ENCODE results near the gene PPP2R2D. TPM values are rescaled to one million over a fixed set of nuclear protein-coding genes. Genes with fewer than 3 reads are reported as not detected.

The PPP2R2D gene
- total RNA-seq, 2 experiments from 2014 or later: 30.0 to 39.3 TPM

DNA sequence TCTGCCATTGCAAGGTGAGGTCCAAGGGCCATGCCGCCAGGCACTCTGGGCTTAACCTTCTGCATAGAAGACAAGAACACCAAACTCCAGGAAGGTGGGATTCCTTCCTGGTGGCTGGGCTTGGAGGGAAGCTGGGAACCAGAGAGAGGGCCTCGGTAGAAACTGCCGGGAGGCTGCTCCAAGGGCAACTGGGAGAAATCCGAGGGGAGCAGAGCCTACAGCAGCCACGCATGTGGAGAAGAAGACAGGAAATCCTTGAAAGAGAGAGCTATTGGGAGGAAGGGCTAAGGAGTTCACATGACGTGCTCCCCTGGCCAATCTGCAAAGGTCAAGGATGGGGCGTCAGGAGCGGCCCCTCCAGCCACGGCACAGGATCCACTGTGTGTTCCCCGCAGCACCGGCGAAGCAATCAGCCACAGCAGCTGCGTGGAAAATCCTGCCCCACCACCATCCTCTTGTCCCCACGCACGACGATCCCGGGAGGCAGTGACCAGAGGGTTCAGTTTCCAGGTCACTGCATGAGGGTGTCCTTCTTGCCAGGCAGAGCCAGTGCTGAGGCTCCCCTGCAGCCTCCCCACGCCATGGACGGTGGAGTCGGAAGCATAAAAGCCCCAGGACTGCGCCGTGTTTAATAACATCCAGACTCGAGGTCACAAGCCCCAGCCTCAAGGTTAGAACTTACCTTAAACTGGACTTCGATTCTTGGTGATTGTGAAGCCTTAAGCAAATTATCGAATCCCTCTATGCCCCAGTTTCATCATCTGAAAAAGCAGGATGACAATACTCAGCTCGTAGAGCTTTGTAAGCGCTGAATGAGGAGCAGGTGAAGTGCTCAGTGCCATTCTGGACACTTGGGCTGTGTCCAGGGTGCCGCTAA, 8.6 kb upstream of the PPP2R2D start:
- no peaks in the 10 kb centered on the region for H3K27me3 Mint-ChIP-seq
- H3K9me3 Mint-ChIP-seq (ENCODE audit: low read depth): no peaks in the 10 kb centered on the region
- intact Hi-C loops (cut with DNase I, micrococcal nuclease): no loop called here
- H3K27ac Mint-ChIP-seq: no peak overlapping the region
- H3K36me3 Mint-ChIP-seq (ENCODE audit: low read depth): no peaks in the 10 kb centered on the region
- H3K4me3 Mint-ChIP-seq: no peak overlapping the region
- ChIA-PET CTCF (no interaction called here), POLR2A (no interaction called here)
- DNase-seq (no peak), ATAC-seq (no peak)
- peaks cover 17% of the 10 kb centered on the region for H3K4me1 Mint-ChIP-seq

DNA sequence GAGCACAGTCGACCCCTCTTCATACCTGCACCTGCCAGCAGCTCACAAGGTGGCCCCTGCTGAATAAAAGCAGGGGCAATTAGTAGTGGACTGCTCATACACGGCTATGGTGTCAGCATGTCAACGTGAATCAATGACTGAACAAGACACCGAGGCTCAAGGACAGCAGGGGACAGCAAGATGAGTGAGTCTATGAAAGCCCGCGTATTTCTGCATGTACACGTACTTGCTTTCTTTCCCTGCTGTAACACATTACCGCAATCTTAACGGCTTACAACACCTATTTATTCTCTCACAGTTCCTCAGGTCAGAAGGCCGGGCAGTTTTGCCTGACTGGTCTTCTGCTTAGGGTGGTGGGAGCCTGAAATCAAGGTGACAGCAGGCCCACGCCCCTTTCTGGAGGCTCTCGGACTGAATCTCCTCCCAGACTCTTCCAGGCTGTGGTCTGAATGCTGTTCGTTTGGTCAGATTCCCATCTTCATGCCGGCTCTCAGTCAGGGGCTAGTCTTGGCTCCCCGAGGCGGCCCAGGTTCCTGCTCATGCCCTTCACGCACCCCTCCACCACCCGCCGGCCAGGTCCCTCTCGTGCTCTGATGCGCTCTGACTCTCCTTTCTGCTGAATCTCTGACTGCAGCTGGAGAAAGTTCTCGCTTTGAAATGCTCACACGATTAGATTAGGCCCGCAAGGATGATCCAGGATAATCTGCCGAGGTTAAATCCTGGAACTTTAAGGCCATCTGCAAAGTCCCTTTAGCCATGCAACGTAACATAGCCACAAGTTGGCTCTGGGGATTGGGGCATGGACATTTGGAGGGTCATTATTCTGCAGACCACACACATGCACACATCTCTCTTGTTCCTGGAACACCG, 7.8 kb upstream of the PPP2R2D start:
- no peak overlapping the region for H3K4me3 Mint-ChIP-seq
- DNase-seq: no peak
- intact Hi-C loops (cut with DNase I, micrococcal nuclease): no loop called here
- H3K4me1 Mint-ChIP-seq: peaks cover 14% of the 10 kb centered on the region
- H3K36me3 Mint-ChIP-seq (ENCODE audit: low read depth): no peaks in the 10 kb centered on the region
- H3K27ac Mint-ChIP-seq: no peak overlapping the region
- POLR2A ChIA-PET: no interaction called here
- no peaks in the 10 kb centered on the region for H3K9me3 Mint-ChIP-seq (ENCODE audit: low read depth)
- no peak for ATAC-seq
- CTCF ChIA-PET: no interaction called here
- no peaks in the 10 kb centered on the region for H3K27me3 Mint-ChIP-seq

DNA sequence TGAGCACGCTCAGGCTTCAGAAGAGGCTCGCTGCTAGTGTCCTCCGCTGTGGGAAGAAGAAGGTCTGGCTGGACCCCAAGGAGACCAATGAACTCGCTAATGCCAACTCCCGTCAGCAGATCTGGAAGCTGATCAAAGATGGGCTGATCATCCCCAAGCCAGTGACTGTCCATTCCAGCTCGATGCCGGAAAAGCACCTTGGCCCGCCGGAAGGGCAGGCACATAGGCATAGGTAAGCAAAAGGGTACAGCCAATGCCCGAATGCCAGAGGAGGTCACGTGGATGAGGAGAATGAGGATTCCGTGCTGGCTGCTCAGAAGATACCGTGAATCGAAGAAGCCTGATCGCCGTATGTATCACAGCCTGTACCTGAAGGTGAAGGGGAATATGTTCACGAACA, 5.7 kb upstream of the PPP2R2D start:
- no peaks in the 10 kb centered on the region for H3K36me3 Mint-ChIP-seq (ENCODE audit: low read depth)
- ATAC-seq (no peak), DNase-seq (no peak)
- intact Hi-C loops (cut with DNase I, micrococcal nuclease): no loop called here
- H3K4me3 Mint-ChIP-seq: no peak overlapping the region
- H3K9me3 Mint-ChIP-seq (ENCODE audit: low read depth): no peaks in the 10 kb centered on the region
- ChIA-PET POLR2A (no interaction called here), CTCF (interaction anchor here (1.0 to 3.7 kb wide), 3 partner anchors 9 to 127 kb away, joined by 3 to 21 read pairs (median 6); no protein-coding TSS in a partner anchor)
- peaks cover 7% of the 10 kb centered on the region for H3K27me3 Mint-ChIP-seq
- H3K4me1 Mint-ChIP-seq: peaks cover 18% of the 10 kb centered on the region
- no peak overlapping the region for H3K27ac Mint-ChIP-seq

DNA sequence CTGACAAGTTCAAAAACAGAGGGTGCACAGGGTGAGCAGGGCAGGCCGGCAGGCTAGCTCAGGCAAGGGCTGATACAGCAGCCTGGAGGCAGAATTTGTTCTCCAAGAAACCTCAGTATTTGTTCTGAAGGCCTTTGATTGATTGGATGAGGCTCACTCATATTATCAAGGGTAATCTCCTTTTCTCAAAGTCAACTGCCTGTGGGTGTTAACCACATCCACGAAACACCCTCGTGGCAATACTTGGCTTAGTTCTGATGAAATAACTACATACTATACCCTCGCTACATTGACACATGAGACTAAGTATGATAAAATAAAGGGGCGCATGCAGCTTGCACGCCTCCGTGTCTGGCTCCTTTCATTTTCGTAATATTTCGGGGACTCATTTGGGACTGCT, 4.4 kb upstream of the PPP2R2D start:
- no peaks in the 10 kb centered on the region for H3K36me3 Mint-ChIP-seq (ENCODE audit: low read depth)
- peaks cover 7% of the 10 kb centered on the region for H3K27me3 Mint-ChIP-seq
- POLR2A ChIA-PET: no interaction called here
- peak; percentile 2 for ATAC-seq
- H3K9me3 Mint-ChIP-seq (ENCODE audit: low read depth): no peaks in the 10 kb centered on the region
- CTCF ChIA-PET: interaction anchor here (0.5 to 3.7 kb wide), 5 partner anchors 10 to 1785 kb away, joined by 4 to 21 read pairs (median 4); no protein-coding TSS in a partner anchor
- peak; percentile 53 for DNase-seq
- intact Hi-C loops (cut with DNase I, micrococcal nuclease): no loop called here
- H3K4me1 Mint-ChIP-seq: peaks cover 18% of the 10 kb centered on the region
- peak overlapping the region; percentile 34 for H3K27ac Mint-ChIP-seq
- peak overlapping the region; percentile 22 for H3K4me3 Mint-ChIP-seq

DNA sequence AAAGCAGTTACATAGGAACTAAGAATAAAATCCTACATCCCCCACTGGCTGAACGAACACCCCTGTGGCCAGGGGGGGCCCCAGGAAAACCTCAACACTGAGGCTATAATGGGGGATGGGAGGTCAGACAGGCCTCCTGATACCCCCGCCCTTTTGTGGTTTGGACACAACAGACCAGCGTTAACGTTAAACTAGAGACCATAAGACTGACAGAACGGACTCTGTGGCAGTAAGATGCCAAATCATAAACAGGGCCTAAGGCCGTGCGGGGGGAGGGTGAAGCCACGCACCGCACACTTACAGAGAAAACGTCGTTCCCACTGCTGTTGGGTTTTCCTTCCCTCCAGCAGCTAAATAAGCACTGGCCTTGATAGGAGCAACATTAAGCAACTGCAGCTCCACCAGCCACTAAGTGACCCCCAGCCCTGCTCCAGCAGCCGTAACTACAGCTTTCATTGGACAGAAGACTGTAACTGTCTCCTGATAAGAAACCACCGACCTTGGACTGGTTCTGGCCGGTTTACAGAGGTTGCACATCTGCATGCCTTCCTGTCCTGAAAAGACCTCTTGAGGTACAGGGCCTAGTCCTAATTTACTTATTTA, 3.4 kb upstream of the PPP2R2D start:
- H3K9me3 Mint-ChIP-seq (ENCODE audit: low read depth): no peaks in the 10 kb centered on the region
- H3K27ac Mint-ChIP-seq: no peak overlapping the region
- peaks cover 25% of the 10 kb centered on the region for H3K4me1 Mint-ChIP-seq
- H3K27me3 Mint-ChIP-seq: peaks cover 7% of the 10 kb centered on the region
- H3K36me3 Mint-ChIP-seq (ENCODE audit: low read depth): peaks cover 7% of the 10 kb centered on the region
- ChIA-PET CTCF (interaction anchor here (0.6 to 3.7 kb wide), 6 partner anchors 11 to 125 kb away, joined by 3 to 21 read pairs (median 4); no protein-coding TSS in a partner anchor), POLR2A (no interaction called here)
- ATAC-seq (no peak), DNase-seq (no peak)
- intact Hi-C loops (cut with DNase I, micrococcal nuclease): no loop called here
- H3K4me3 Mint-ChIP-seq: no peak overlapping the region

DNA sequence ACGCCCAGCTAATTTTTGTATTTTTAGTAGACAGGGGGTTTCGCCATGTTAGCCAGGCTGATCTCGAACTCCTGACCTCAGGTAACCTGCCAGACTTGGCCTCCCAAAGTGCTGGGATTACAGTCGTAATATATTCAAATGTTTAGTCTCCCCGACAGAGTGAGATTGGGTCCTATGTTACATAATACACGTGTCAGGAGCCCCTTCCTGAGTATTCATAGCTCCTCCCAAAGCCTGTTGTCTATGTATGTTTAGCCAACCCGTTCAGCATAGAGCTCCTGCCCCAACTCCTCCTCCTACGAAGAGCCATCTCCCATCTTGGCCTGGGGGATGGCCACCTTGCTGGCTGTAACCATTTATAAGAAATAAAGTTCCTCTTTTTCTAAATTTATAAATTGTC, 2.7 kb upstream of the PPP2R2D start:
- no peak overlapping the region for H3K4me3 Mint-ChIP-seq
- ATAC-seq: no peak
- H3K36me3 Mint-ChIP-seq (ENCODE audit: low read depth): peaks cover 7% of the 10 kb centered on the region
- H3K9me3 Mint-ChIP-seq (ENCODE audit: low read depth): no peaks in the 10 kb centered on the region
- ChIA-PET CTCF (interaction anchor here (1.5 to 3.7 kb wide), 2 partner anchors 12 to 107 kb away, joined by 3 to 21 read pairs; no protein-coding TSS in a partner anchor), POLR2A (no interaction called here)
- no peak for DNase-seq
- H3K27ac Mint-ChIP-seq: no peak overlapping the region
- H3K4me1 Mint-ChIP-seq: peaks cover 30% of the 10 kb centered on the region
- H3K27me3 Mint-ChIP-seq: peaks cover 7% of the 10 kb centered on the region
- intact Hi-C loops (cut with DNase I, micrococcal nuclease): no loop called here

DNA sequence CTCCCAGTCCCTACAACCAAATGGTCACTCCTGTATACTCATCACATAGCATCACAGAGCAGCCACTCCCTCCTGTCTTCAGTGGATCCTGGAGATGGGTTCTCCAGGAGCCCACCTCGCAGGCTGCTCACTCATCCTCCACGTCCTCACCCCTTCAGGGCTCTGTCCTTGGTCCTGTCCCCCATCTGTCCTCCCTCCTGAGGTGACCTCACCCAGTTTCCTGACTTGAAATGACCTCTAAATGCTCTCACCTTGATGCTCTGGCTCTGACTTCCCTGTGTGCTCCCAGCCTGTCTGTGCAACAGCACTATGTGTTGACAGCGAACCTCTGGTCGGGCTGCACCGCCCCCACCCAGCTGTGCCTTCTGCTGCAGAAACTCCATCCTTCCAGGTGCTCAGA, 2.1 kb upstream of the PPP2R2D start:
- no peak for ATAC-seq
- peaks cover 10% of the 10 kb centered on the region for H3K36me3 Mint-ChIP-seq (ENCODE audit: low read depth)
- H3K4me3 Mint-ChIP-seq: no peak overlapping the region
- DNase-seq: no peak
- intact Hi-C loops (cut with DNase I, micrococcal nuclease): no loop called here
- H3K27ac Mint-ChIP-seq: no peak overlapping the region
- ChIA-PET CTCF (interaction anchor here (1.1 to 2.2 kb wide), 3 partner anchors 10 to 74 kb away, joined by 3 to 18 read pairs (median 4); no protein-coding TSS in a partner anchor), POLR2A (no interaction called here)
- H3K4me1 Mint-ChIP-seq: peaks cover 35% of the 10 kb centered on the region
- peaks cover 7% of the 10 kb centered on the region for H3K27me3 Mint-ChIP-seq
- no peaks in the 10 kb centered on the region for H3K9me3 Mint-ChIP-seq (ENCODE audit: low read depth)

DNA sequence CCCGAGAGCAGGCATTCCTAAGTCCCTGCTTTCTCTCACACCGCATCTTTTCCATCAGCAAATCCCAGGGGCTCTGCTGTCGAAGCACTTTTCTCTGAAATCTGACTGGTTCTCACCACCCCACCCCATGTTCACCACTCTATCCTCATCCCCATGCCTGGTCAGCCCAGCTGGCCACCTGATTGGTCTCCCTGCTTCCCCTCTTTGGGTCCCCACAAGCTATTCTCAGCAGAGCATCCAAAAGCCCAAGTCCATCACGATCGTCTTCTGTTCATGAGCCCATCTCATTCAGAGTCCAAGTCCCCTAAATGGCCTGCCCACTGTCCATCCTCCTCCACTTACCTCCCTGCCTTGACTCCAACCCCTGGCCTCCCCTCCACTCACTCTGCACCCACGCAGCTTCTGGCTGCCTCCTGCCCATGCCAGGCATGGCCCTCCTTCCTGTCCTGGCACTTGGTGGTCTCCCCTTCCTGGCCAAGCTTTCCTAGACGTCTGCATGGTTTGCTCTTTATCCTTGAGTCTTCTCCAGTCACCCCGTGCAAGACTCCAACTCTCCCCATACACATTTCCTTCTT, 1.6 kb upstream of the PPP2R2D start:
- ChIA-PET POLR2A (no interaction called here), CTCF (interaction anchor here (0.7 to 2.2 kb wide), 6 partner anchors 9 to 74 kb away, joined by 3 to 18 read pairs (median 4); no protein-coding TSS in a partner anchor)
- ATAC-seq (no peak), DNase-seq (no peak)
- Mint-ChIP-seq H3K9me3 (ENCODE audit: low read depth) (no peaks in the 10 kb centered on the region), H3K4me3 (peak overlapping the region; percentile 93), H3K27ac (no peak overlapping the region), H3K36me3 (ENCODE audit: low read depth) (peaks cover 11% of the 10 kb centered on the region), H3K27me3 (peaks cover 7% of the 10 kb centered on the region), H3K4me1 (peaks cover 40% of the 10 kb centered on the region)
- intact Hi-C loops (cut with DNase I, micrococcal nuclease): no loop called here

DNA sequence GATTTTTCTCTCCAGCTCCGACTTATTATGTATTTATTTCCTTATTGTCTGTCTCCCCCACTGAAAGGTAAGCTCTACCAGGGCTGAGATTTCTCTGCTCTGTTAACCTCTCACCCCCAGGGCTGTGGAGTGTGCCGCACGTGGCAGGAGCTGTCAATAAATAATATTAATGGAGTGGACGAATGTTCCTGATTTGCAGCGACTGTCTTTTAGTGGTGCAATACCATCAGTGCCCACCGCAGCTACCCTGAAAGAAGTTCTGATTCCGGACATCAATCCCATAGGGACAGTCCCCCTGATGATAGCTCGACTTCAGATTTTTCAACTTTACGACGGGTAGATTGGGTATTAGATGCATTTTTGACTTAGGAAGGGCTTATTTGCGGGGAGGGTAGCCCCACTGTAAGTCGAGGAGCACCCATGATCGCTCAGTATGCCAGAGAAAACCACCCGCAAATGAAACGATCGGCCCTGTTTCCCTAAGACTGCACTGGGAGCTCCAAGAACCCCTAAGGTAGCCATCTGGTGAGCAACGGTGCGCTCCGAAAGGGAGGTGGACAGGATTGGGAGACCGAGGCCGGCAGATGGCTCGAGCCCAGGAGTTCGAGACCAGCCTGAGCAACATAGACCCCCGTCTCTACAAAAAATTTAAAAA, 986 bp upstream of the PPP2R2D start:
- Mint-ChIP-seq H3K27me3 (peaks cover 7% of the 10 kb centered on the region), H3K36me3 (ENCODE audit: low read depth) (peaks cover 14% of the 10 kb centered on the region), H3K4me1 (peaks cover 46% of the 10 kb centered on the region), H3K9me3 (ENCODE audit: low read depth) (no peaks in the 10 kb centered on the region), H3K27ac (peak overlapping the region; percentile 67), H3K4me3 (peak overlapping the region; percentile 93)
- intact Hi-C loops (cut with DNase I, micrococcal nuclease): loop anchor here (1.0 to 10.0 kb wide), 11 partner anchors 82 to 1790 kb away; partner anchors contain the start of genes LRRC27 (in 2 of the 2), C10orf143 (in 1 of the 2), INPP5A (in 1 of the 2) and MTG1 (in 1 of the 2)
- ATAC-seq (no peak), DNase-seq (no peak)
- ChIA-PET POLR2A (interaction anchor here (1.1 kb wide), 1 partner anchor 73 kb away, joined by 5 read pairs; no protein-coding TSS in a partner anchor), CTCF (interaction anchor here (0.7 to 2.2 kb wide), 9 partner anchors 8 to 147 kb away, joined by 3 to 18 read pairs (median 4); no protein-coding TSS in a partner anchor)

DNA sequence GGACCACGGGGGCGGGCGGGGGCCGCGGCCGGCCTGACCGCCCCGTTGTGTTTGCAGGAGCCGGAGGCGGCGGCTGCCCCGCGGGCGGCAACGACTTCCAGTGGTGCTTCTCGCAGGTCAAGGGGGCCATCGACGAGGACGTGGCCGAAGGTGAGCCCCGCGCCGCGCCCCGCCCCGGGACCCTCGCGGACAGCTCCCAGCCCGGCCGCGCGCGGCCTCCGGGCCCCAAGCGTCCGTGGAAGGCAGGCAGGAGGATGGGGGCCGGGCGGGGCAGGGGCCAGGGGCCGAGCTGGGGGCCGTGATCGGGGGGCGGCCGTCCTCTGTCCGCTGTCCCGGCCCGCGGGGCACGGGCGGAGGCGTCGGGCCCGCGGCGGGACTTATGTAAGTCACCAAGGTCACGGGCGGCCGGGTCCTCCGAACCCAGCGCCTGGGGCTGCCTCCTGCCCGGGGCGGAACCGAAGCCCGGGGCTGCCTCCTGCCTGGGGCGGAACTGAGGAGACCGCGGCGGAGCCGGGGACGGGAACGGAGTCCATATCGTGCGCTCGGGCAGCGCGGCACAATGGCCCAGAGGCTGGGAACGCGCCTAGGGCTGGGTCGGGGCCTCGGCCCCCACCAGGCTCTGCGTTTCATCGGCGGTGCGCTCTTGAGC, 497 bp downstream of the PPP2R2D start:
- Mint-ChIP-seq H3K36me3 (ENCODE audit: low read depth) (peaks cover 24% of the 10 kb centered on the region), H3K27ac (peak overlapping the region; percentile 92)

More for the DNA sequence above, 497 bp downstream of the PPP2R2D start:
- POLR2A ChIA-PET: interaction anchor here (0.7 kb wide), 1 partner anchor 16 kb away, joined by 3 read pairs; no protein-coding TSS in a partner anchor
- Mint-ChIP-seq H3K4me1 (peaks cover 56% of the 10 kb centered on the region), H3K27me3 (peaks cover 7% of the 10 kb centered on the region), H3K9me3 (ENCODE audit: low read depth) (no peaks in the 10 kb centered on the region), H3K4me3 (peak overlapping the region; percentile 93)
- peak; percentile 65 for DNase-seq
- intact Hi-C loops (cut with DNase I, micrococcal nuclease): loop anchor here (2.0 to 10.0 kb wide), 7 partner anchors 121 to 1491 kb away; partner anchors contain the start of genes LRRC27 (in 2 of the 2), MTG1 (in 1 of the 2), TUBGCP2 (in 1 of the 2) and ZNF511 (in 1 of the 2)
- CTCF ChIA-PET: interaction anchor here (0.9 to 2.2 kb wide), 6 partner anchors 9 to 121 kb away, joined by 3 to 18 read pairs (median 6); no protein-coding TSS in a partner anchor
- peak; percentile 5 for ATAC-seq

All from activated CD4-positive, alpha-beta T cell treated with anti-CD3 and anti-CD28 coated beads for 36 hours (primary cell).